Kidney (tissue), 14 donors: ENCODE results near the gene PCYT2. TPM values are rescaled to one million over a fixed set of nuclear protein-coding genes. Genes with fewer than 3 reads are reported as not detected.

Source experiments
- DNase-seq, 5 donors: peaks; one replicate each; pipeline ENCODE4 v3.0.0-alpha.2; 2013 to 2020
- FAIRE-seq: peaks from 2 replicates; lab custom pipeline; 2012; peaks lifted over from hg19 to GRCh38; lab: Jason Lieb, UNC
- H3K27ac ChIP-seq, 2 donors: one replicate each; pipeline ENCODE4 v1.7.0; 2013; ENCODE audit warnings: low read depth in 2 of 2, low read length in 2 of 2, inconsistent platforms in 1 of 2
- H3K27me3 ChIP-seq: one replicate; pipeline ENCODE4 v1.7.1; 2013; ENCODE audit warnings: low read length, inconsistent platforms; ENCODE audit not compliant: control insufficient read depth, insufficient read depth
- H3K36me3 ChIP-seq, 3 donors: one replicate each; pipeline versions ENCODE4 v1.7.0 to v1.7.1; 2013; ENCODE audit warnings: low read length in 3 of 3, control low read depth in 1 of 3, inconsistent platforms in 1 of 3; ENCODE audit not compliant: insufficient read depth in 3 of 3, control insufficient read depth in 2 of 3
- H3K4me1 ChIP-seq, 3 donors: one replicate each; pipeline versions ENCODE4 v1.7.0 to v1.7.1; 2013; ENCODE audit warnings: low read length in 3 of 3, inconsistent platforms in 1 of 3, low read depth in 1 of 3; ENCODE audit not compliant: control insufficient read depth in 2 of 3, insufficient read depth in 2 of 3
- H3K4me3 ChIP-seq, 3 donors: one replicate each; pipeline versions ENCODE4 v1.7.0 to v1.8.1; 2013; ENCODE audit warnings: low read length in 3 of 3, control low read depth in 1 of 3, inconsistent platforms in 1 of 3
- H3K9ac ChIP-seq, 3 donors: one replicate each; pipeline versions ENCODE4 v1.7.0 to v1.7.1; 2013; ENCODE audit warnings: low read length in 3 of 3, control low read depth in 1 of 3, inconsistent platforms in 1 of 3
- H3K9me3 ChIP-seq, 3 donors: one replicate each; pipeline versions ENCODE4 v1.7.0 to v1.7.1; 2013; ENCODE audit warnings: low read length in 3 of 3, control low read depth in 1 of 3, inconsistent platforms in 1 of 3; ENCODE audit not compliant: control insufficient read depth in 2 of 3, insufficient read depth in 1 of 3
- CTCF ChIP-seq: IDR thresholded peaks from 3 replicates; pipeline ENCODE4 v1.5.1; 2012; ENCODE audit warnings: mild to moderate bottlenecking, moderate library complexity, borderline replicate concordance; ENCODE audit not compliant: insufficient read depth; ENCODE audit errors: extremely low read depth
- intact Hi-C: fragments of 100-400 bp; cut with DNase I; formaldehyde crosslinking; loops from one replicate; pipeline ENCODE4 v1.11.1; 2022
- polyA plus RNA-seq: library from polyadenylated mRNA; stranded (reverse); fragments of 350-450 nt; fragmentation: Illumina TruSeq; extraction: RNeasy Lipid Tissue Mini Kit (QIAGEN cat#74804); gene quantifications from one replicate; pipeline ENCODE4 v1.2.3, GENCODE V29; 2014; ENCODE audit warnings: low read depth, low replicate concordance; ENCODE audit not compliant: insufficient read depth
- total RNA-seq: library from RNA; stranded (reverse); fragmentation: NEBNext Ultra II Directional; extraction: Animal tissue kit (Norgen Biotek cat#: 25700); gene quantifications from one replicate; pipeline ENCODE4 v1.2.1, GENCODE V29; 2021
- donor health status: control.
- donor health status: control.
- donor health status: control.
- donor health status: control.
- donor health status: control.
- donor health status: DM: yes; HTN: yes; CAD: no.
- donor health status: Normal renal cell carcinoma (clear cell type).

Gene PCYT2
- total and polyA plus RNA-seq, 2 donors from 2014 or later, result 28.4 to 104 TPM

- Histone ChIP-seq H3K36me3 (peaks cover 0 to 42% (median 20%) of the 10 kb centered on the region in 3 donors), H3K27me3 (no peaks in the 10 kb centered on the region), H3K9ac (no peak overlapping the region), H3K4me3 (no peak overlapping the region), H3K27ac (no peak overlapping the region), H3K9me3 (no peaks in the 10 kb centered on the region), H3K4me1 (no peaks in the 10 kb centered on the region)
- FAIRE-seq (no peak), DNase-seq (no peak)
- no peak for TF ChIP-seq CTCF
- intact Hi-C loops, result no loop called here
Measured at GRCh38 chr17:81852237-81852636, 59.0 kb downstream of the PCYT2 start.

- intact Hi-C loops, result no loop called here
- no peaks in the 10 kb centered on the region for H3K27me3 ChIP-seq
- H3K36me3 ChIP-seq, result peaks cover 0 to 46% (median 21%) of the 10 kb centered on the region in 3 donors
- H3K9me3 ChIP-seq, result no peaks in the 10 kb centered on the region
- no peak for TF ChIP-seq CTCF
- H3K27ac ChIP-seq, result no peak overlapping the region
- no peak for DNase-seq
- no peak for FAIRE-seq
- no peak overlapping the region for H3K9ac ChIP-seq
- H3K4me3 ChIP-seq, result no peak overlapping the region
- no peaks in the 10 kb centered on the region for H3K4me1 ChIP-seq
Measured at GRCh38 chr17:81851423-81851822, 59.8 kb downstream of the PCYT2 start.

Other genes starting within 250 kb of the PCYT2 start
- gene OXLD1, start 244.8 kb downstream of the PCYT2 start, total RNA-seq, result 28.2 TPM
- 51.9 TPM for gene OXLD1, start 244.8 kb downstream of the PCYT2 start, polyA plus RNA-seq
- 18.8 TPM for gene CCDC137, start 244.7 kb downstream of the PCYT2 start, total RNA-seq
- gene CCDC137, start 244.7 kb downstream of the PCYT2 start, polyA plus RNA-seq, result 14.7 TPM
- 34.7 TPM for gene ARL16, start 227.6 kb downstream of the PCYT2 start, total RNA-seq
- 76.1 TPM for gene ARL16, start 227.6 kb downstream of the PCYT2 start, polyA plus RNA-seq
- 95.3 TPM for gene HGS, start 227.4 kb downstream of the PCYT2 start, total RNA-seq
- 85.5 TPM for gene HGS, start 227.4 kb downstream of the PCYT2 start, polyA plus RNA-seq
- gene MRPL12, start 208.0 kb downstream of the PCYT2 start, total RNA-seq, result 52.4 TPM
- 251 TPM for gene MRPL12, start 208.0 kb downstream of the PCYT2 start, polyA plus RNA-seq
- gene SLC25A10, start 199.1 kb downstream of the PCYT2 start, total RNA-seq, result 19.9 TPM
- gene SLC25A10, start 199.1 kb downstream of the PCYT2 start, polyA plus RNA-seq, result 94.5 TPM
- gene GCGR, start 107.2 kb downstream of the PCYT2 start, total RNA-seq, result 9.3 TPM
- gene GCGR, start 107.2 kb downstream of the PCYT2 start, polyA plus RNA-seq, result 37.2 TPM
- 88.3 TPM for gene MCRIP1, start 78.1 kb downstream of the PCYT2 start, total RNA-seq
- 151 TPM for gene MCRIP1, start 78.1 kb downstream of the PCYT2 start, polyA plus RNA-seq
- gene PPP1R27, start 76.3 kb downstream of the PCYT2 start, total RNA-seq, result not detected
- not detected for gene PPP1R27, start 76.3 kb downstream of the PCYT2 start, polyA plus RNA-seq
- gene P4HB, start 50.9 kb downstream of the PCYT2 start, total RNA-seq, result 482 TPM
- 411 TPM for gene P4HB, start 50.9 kb downstream of the PCYT2 start, polyA plus RNA-seq
- gene ARHGDIA, start 40.1 kb downstream of the PCYT2 start, total RNA-seq, result 453 TPM
- gene ARHGDIA, start 40.1 kb downstream of the PCYT2 start, polyA plus RNA-seq, result 424 TPM
- 59.3 TPM for gene ALYREF, start 19.8 kb downstream of the PCYT2 start, total RNA-seq
- gene ALYREF, start 19.8 kb downstream of the PCYT2 start, polyA plus RNA-seq, result 45.3 TPM
- gene ANAPC11, start 19.7 kb downstream of the PCYT2 start, total RNA-seq, result 88.6 TPM
- gene ANAPC11, start 19.7 kb downstream of the PCYT2 start, polyA plus RNA-seq, result 220 TPM
- 0.66 TPM for gene NPB, start 9.2 kb downstream of the PCYT2 start, total RNA-seq
- gene NPB, start 9.2 kb downstream of the PCYT2 start, polyA plus RNA-seq, result 1.4 TPM
- gene SIRT7, start 6.8 kb upstream of the PCYT2 start, total RNA-seq, result 25.2 TPM
- gene SIRT7, start 6.8 kb upstream of the PCYT2 start, polyA plus RNA-seq, result 17.4 TPM
- gene MAFG, start 16.3 kb upstream of the PCYT2 start, total RNA-seq, result 18.2 TPM
- gene MAFG, start 16.3 kb upstream of the PCYT2 start, polyA plus RNA-seq, result 8.3 TPM
- 14.2 TPM for gene PYCR1, start 25.9 kb upstream of the PCYT2 start, total RNA-seq
- 7.9 TPM for gene PYCR1, start 25.9 kb upstream of the PCYT2 start, polyA plus RNA-seq
- not detected for gene MYADML2, start 35.8 kb upstream of the PCYT2 start, total RNA-seq
- gene MYADML2, start 35.8 kb upstream of the PCYT2 start, polyA plus RNA-seq, result not detected
- gene NOTUM, start 49.8 kb upstream of the PCYT2 start, total RNA-seq, result not detected
- gene NOTUM, start 49.8 kb upstream of the PCYT2 start, polyA plus RNA-seq, result not detected
- gene ASPSCR1, start 66.2 kb upstream of the PCYT2 start, total RNA-seq, result 35.2 TPM
- 57.5 TPM for gene ASPSCR1, start 66.2 kb upstream of the PCYT2 start, polyA plus RNA-seq
- 36.9 TPM for gene CENPX, start 111.5 kb upstream of the PCYT2 start, total RNA-seq
- 93.2 TPM for gene CENPX, start 111.5 kb upstream of the PCYT2 start, polyA plus RNA-seq
- gene LRRC45, start 111.9 kb upstream of the PCYT2 start, total RNA-seq, result 9.9 TPM
- 9.9 TPM for gene LRRC45, start 111.9 kb upstream of the PCYT2 start, polyA plus RNA-seq
- gene RAC3, start 120.3 kb upstream of the PCYT2 start, total RNA-seq, result 2.6 TPM
- 13.1 TPM for gene RAC3, start 120.3 kb upstream of the PCYT2 start, polyA plus RNA-seq
- gene DCXR, start 126.3 kb upstream of the PCYT2 start, total RNA-seq, result 102 TPM
- 551 TPM for gene DCXR, start 126.3 kb upstream of the PCYT2 start, polyA plus RNA-seq
- 29.8 TPM for gene RFNG, start 140.4 kb upstream of the PCYT2 start, total RNA-seq
- 47.3 TPM for gene RFNG, start 140.4 kb upstream of the PCYT2 start, polyA plus RNA-seq
- 99.3 TPM for gene GPS1, start 140.5 kb upstream of the PCYT2 start, total RNA-seq
- gene GPS1, start 140.5 kb upstream of the PCYT2 start, polyA plus RNA-seq, result 149 TPM
- gene DUS1L, start 154.4 kb upstream of the PCYT2 start, total RNA-seq, result 84.8 TPM
- gene DUS1L, start 154.4 kb upstream of the PCYT2 start, polyA plus RNA-seq, result 102 TPM
- 43.3 TPM for gene FASN, start 186.8 kb upstream of the PCYT2 start, total RNA-seq
- gene FASN, start 186.8 kb upstream of the PCYT2 start, polyA plus RNA-seq, result 13.6 TPM